ENCODE results near the gene ANKRD65. TPM values are rescaled to one million over a fixed set of nuclear protein-coding genes. Genes with fewer than 3 reads are reported as not detected.

The ANKRD65 gene
- total RNA-seq, 1 experiment from 2014 or later = not detected

DNA sequence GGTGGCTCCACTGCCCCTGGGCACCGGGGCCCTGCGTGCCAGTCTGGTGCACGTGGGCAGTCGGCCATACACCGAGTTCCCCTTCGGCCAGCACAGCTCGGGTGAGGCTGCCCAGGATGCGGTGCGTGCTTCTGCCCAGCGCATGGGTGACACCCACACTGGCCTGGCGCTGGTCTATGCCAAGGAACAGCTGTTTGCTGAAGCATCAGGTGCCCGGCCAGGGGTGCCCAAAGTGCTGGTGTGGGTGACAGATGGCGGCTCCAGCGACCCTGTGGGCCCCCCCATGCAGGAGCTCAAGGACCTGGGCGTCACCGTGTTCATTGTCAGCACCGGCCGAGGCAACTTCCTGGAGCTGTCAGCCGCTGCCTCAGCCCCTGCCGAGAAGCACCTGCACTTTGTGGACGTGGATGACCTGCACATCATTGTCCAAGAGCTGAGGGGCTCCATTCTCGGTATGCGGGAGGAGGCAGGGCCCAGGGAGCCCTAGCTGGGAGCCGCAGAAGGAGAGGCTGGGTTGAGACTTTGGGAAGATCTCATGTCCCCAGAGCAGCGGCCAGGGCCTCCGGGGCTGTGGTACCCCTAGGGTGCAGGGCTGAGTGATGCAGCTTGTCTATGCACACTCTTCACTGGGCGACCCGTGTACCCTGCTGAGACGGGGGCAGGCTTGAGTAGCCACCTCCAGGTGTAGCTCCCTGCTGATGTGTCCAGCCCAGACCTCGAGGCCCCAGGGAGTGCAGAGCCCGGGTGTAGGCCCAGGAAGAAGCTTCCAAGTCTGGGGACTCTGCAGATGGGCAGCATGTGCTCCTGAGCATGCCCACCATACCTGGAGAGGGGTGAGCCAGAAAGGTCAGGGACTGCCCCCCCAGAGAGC lies 16.2 kb upstream of the ANKRD65 start:
- DNase-seq = peak; percentile 56
- peaks cover 5% of the 10 kb centered on the region; the same call in 1 of the 2 replicates for H3K27me3 ChIP-seq (ENCODE audit: control insufficient read depth, insufficient read depth, low read length)
- no peak overlapping the region for H3K4me3 ChIP-seq (ENCODE audit: insufficient read depth, low read depth, low read length)
- no peaks in the 10 kb centered on the region for H3K36me3 ChIP-seq (replicated peaks; ENCODE audit: control insufficient read depth, insufficient read depth, low read length)

DNA sequence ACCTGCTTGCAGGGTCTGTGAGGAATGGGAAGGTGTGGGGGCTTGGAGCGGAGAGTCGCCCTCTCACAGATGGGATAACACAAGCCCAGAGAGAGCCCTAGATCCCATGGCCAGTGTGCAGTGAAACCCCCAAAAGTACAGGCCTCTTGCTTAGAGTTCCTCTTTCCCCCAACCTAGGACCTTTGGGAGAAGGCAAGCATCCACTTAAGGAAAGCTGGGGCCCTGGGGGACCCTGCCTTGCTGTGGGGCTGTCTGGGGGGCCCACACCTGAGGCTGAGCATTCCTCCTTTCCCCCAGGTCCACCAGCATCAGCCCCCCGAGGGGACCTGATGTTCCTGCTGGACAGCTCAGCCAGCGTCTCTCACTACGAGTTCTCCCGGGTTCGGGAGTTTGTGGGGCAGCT lies 15.6 kb upstream of the ANKRD65 start:
- Histone ChIP-seq H3K4me3 (ENCODE audit: insufficient read depth, low read depth, low read length) (peak overlapping the region; percentile 76; the same call in 1 of the 2 replicates), H3K27me3 (ENCODE audit: control insufficient read depth, insufficient read depth, low read length) (peaks cover 5% of the 10 kb centered on the region; the same call in 1 of the 2 replicates), H3K36me3 (replicated peaks; ENCODE audit: control insufficient read depth, insufficient read depth, low read length) (no peaks in the 10 kb centered on the region)
- DNase-seq = no peak

DNA sequence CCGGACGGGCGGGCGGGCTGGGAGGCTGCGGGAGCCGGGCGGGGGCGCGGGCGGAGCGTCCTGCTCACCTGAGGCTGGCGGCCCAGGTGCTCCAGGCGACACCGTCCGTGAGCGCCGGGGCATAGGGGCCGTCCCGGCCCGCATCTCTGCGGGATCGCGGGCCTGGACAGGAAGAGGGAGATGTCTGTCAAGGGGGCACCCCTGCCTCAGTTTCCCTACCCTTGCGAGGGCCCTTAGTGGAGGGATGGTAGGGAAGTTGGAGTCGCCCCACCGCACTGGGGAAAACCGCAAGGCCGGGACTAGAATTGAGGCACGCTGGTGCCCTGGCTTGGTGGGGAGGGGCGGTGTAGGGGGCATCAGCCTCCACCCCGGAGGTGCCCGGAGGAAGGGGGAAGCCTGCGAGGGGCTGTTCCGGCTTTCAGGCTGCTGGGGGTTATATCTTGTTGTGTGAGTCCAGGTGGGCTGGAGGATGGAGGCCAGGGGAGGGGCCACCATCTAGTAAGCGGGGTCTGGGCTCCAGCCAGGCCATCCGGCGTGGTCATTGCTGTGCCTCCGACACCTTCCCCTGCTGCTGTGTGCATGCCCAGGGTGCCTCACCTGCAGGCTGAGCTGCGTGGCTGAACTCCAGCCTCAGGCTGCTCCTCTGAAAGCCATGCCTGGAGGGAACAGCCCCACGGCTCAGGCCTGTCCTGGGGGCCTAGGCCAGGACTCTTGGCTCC lies 15.0 kb upstream of the ANKRD65 start:
- H3K4me3 ChIP-seq (ENCODE audit: insufficient read depth, low read depth, low read length) = peak overlapping the region; percentile 76
- H3K27me3 ChIP-seq (ENCODE audit: control insufficient read depth, insufficient read depth, low read length) = peaks cover 5% of the 10 kb centered on the region; the same call in 1 of the 2 replicates
- H3K36me3 ChIP-seq (replicated peaks; ENCODE audit: control insufficient read depth, insufficient read depth, low read length) = no peaks in the 10 kb centered on the region
- peak; percentile 75 for DNase-seq

DNA sequence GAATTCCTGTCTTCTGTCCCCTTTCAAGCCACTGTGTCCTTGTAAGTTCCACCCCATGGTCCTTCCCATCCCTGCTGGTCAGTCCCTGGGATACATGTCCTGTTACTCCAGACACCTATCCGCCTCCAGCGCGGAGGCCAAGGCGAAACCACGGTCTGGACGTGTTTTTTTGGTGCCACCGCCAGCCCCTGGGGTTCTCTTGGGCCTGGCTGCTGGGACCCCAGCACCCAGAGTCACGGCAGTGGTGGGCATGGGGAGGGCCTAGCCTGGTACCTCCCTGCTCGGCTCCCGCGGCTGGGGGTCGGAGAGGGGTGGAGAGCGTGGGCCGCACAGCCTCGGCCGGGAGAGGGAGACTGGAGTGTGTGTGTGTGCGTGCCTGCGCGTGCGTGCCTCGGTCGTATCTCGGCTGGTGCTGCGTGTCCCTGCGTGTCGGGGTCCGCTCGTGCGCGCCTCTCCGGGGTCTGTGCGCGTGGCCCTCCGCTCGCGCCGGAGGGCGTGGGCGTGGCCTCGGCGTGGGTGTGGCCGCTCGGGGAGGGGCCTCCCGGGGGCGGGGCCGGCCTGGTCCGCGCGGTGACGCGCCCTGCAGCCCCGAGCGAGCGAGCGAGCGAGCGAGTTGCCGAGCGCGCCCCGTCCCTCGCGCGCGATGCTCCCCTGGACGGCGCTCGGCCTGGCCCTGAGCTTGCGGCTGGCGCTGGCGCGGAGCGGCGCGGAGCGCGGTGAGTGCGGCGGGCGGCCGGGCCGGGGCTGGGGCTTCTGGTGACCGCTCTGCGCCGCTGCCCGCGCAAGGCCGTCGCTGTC lies 14.2 kb upstream of the ANKRD65 start, which contains the start of gene VWA1:
VWA1 (plus strand) TSS at position 585 of the 798 bp plus-strand sequence; CDS start at position 644, 59 bp downstream.
- peak; percentile 99 for DNase-seq
- H3K36me3 ChIP-seq (replicated peaks; ENCODE audit: control insufficient read depth, insufficient read depth, low read length) = no peaks in the 10 kb centered on the region
- H3K27me3 ChIP-seq (ENCODE audit: control insufficient read depth, insufficient read depth, low read length) = peaks cover 5% of the 10 kb centered on the region; the same call in 1 of the 2 replicates
- peak within 1 kb of the TSS; percentile 76 for H3K4me3 ChIP-seq (ENCODE audit: insufficient read depth, low read depth, low read length)

DNA sequence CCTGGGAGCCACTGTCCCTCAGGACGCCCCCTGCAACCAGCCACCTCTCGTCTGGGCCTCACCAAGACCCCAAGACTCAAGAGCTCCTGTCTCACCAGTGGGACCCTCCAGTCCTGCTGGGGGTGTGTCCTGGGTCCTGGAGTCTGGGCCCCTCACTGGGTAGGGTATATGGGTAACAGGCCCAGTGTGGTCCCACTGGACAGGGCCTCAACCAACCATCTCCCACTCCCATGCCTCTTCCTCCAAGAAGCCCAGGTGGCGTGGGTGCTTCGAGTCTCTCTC lies 13.7 kb upstream of the ANKRD65 start:
- Histone ChIP-seq H3K27me3 (ENCODE audit: control insufficient read depth, insufficient read depth, low read length) (peaks cover 5% of the 10 kb centered on the region; the same call in 1 of the 2 replicates), H3K4me3 (ENCODE audit: insufficient read depth, low read depth, low read length) (peak overlapping the region; percentile 76), H3K36me3 (replicated peaks; ENCODE audit: control insufficient read depth, insufficient read depth, low read length) (no peaks in the 10 kb centered on the region)
- no peak for DNase-seq

DNA sequence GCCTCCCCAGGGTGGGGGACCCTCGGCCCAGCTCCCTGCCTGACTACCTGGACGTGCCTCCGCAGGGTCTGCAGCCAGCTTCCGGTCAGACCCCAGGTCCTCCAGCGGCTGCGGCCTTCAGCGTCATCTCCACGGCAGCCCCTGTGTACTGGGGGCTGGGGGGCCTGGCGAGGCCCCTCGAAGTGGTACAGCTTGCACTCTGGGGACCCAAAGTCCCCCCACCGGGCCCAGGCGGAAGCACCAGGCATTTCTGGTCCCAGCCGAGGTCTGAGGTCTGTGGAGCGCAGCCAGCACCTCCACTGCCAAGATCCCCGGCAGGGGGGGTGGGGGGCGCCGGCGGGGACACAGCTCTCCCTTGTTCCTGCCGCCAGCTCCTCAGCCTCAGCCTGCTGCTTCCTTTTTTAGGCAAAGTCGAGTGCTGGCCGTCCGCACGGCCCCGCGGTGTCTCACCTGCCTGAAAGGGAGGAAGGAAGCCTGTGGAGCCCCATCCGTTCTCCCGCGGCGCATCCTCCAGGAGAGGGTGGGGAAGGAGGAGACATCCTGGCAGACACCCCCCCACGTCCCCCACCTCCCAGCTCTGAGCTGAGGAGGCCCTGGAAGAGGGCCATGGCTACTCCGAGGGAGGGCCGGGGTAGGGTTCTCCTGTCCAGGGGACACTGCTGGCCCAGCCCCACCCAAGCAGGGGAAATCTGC lies 13.2 kb upstream of the ANKRD65 start:
- peak overlapping the region; percentile 5; the same call in 1 of the 2 replicates for H3K4me3 ChIP-seq (ENCODE audit: insufficient read depth, low read depth, low read length)
- DNase-seq = peak; percentile 93

DNA sequence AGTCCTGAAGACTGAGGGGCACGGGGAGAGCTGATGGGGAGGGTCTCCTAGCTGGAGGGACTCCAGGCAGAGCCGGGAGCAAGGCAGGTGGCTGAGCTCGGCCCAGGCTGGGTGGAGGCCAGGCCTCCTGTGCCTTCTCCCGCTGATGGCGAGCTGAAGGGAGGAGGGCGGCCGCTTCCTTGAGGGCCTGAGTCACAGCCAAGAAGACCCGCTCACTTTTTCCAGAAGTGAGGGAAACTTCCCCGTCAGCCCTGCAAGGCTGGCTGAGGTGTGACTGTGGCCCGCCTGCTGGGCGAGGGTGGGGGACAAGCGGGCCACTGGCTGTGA lies 12.7 kb upstream of the ANKRD65 start:
- DNase-seq = peak; percentile 81
- Histone ChIP-seq H3K4me3 (ENCODE audit: insufficient read depth, low read depth, low read length) (peak overlapping the region; percentile 5; the same call in 1 of the 2 replicates), H3K36me3 (replicated peaks; ENCODE audit: control insufficient read depth, insufficient read depth, low read length) (no peaks in the 10 kb centered on the region), H3K27me3 (ENCODE audit: control insufficient read depth, insufficient read depth, low read length) (peaks cover 5% of the 10 kb centered on the region; the same call in 1 of the 2 replicates)

More for the DNA sequence above, 13.2 kb upstream of the ANKRD65 start:
- Histone ChIP-seq H3K36me3 (replicated peaks; ENCODE audit: control insufficient read depth, insufficient read depth, low read length) (no peaks in the 10 kb centered on the region), H3K27me3 (ENCODE audit: control insufficient read depth, insufficient read depth, low read length) (peaks cover 5% of the 10 kb centered on the region; the same call in 1 of the 2 replicates)

DNA sequence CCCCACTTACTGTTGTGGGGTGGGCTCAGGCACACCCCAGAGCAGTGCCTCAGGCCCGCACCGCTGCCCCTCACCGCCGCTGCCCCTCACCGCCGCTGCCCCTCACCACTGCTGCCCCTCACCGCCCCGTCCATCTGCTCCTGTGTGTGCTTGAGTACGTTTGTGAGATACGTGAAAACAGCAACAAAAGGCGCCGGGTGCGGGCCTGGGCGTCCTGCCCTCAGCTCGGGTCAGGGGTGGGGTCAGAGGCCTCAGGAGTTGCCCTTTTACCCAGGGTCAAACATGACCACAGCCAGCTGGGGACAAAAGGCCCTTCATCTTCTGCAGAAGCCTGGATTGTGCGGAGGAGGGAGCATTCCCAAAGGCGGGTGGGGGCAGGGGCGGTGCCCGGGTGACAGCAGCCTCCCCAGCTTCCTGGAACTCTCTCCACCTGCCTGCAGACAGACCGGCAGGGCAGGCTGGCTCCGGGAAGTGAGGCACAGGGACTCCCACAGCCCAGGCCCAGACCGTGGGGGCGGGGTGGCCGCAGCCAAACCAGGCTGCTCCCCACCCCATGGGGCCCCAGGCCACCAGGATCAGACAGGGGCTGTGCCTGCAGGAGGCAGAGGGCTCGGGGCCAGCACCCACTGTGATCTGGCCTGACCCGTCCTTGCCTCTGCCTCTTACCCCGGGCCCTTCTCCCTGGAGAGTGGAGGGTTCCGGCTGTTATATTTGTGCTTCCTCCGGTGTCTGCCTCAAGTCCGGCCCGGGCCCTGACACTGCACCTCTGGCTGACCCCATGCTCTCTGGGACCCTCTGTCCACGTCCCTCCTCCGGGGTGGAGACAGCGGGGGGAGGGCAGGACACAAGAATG lies 12.1 kb upstream of the ANKRD65 start:
- peaks cover 5% of the 10 kb centered on the region; the same call in 1 of the 2 replicates for H3K27me3 ChIP-seq (ENCODE audit: control insufficient read depth, insufficient read depth, low read length)
- peak overlapping the region; percentile 5; the same call in 1 of the 2 replicates for H3K4me3 ChIP-seq (ENCODE audit: insufficient read depth, low read depth, low read length)
- H3K36me3 ChIP-seq (replicated peaks; ENCODE audit: control insufficient read depth, insufficient read depth, low read length) = no peaks in the 10 kb centered on the region
- peak; percentile 91 for DNase-seq

DNA sequence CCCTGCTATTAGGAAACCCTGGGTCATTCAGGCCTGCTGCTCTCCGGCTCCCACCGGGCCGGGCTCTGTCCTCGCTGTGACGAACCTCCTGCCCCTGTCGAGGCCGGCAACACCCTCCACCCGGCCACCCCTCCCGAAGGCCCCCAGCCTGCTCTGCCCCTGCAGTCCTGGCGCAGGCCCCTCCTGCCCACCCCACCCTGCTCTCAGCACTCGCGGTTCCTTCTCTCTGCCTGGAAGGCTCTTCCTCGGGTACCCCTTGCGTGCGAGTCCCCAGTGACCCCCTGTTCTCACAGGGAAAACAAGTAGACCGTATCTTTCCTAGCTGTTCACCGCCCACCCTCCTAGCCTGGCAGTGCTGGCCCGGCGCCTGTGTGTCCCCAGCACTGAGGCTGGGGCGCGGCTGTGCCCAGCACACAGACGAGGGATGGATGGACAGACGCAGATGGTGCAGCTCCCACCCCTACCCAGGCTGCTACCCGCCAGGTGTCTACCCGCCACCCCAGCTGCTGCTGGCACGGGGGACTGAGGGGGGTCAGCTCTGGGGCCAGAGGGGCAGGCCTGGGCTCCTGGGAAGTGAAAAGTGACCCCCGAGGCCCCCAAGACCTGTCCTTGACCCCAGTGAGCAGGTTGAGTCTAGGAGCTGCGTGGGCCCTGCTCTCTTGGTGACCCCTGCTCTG lies 11.3 kb upstream of the ANKRD65 start:
- Histone ChIP-seq H3K4me3 (ENCODE audit: insufficient read depth, low read depth, low read length) (no peak overlapping the region), H3K36me3 (replicated peaks; ENCODE audit: control insufficient read depth, insufficient read depth, low read length) (no peaks in the 10 kb centered on the region), H3K27me3 (ENCODE audit: control insufficient read depth, insufficient read depth, low read length) (peaks cover 5% of the 10 kb centered on the region; the same call in 1 of the 2 replicates)
- peak; percentile 69 for DNase-seq

DNA sequence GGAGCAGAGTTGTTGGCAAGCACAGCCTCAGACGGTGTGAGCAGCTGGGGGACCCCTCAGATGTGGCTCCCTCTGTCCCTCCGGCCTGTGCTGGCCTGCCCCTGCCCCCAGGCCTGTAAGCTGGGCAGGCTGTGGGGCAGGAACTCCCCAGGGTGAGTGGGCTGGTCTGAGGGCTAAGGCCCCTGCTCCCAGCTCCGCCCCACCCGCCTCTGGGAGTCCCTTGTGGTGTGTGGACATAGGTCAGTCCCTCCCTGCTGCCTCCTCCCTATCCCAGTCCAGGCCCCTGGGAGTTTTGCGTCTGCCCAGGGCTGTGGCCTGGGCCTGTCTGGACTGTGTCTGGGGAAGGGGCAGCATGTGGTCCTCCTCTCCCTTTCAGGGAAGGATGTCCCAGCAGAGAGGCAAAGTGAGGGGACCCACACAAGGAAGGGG lies 10.8 kb upstream of the ANKRD65 start:
- DNase-seq = peak; percentile 77
- no peak overlapping the region for H3K4me3 ChIP-seq (ENCODE audit: insufficient read depth, low read depth, low read length)
- H3K27me3 ChIP-seq (ENCODE audit: control insufficient read depth, insufficient read depth, low read length) = peaks cover 5% of the 10 kb centered on the region; the same call in 1 of the 2 replicates
- no peaks in the 10 kb centered on the region for H3K36me3 ChIP-seq (replicated peaks; ENCODE audit: control insufficient read depth, insufficient read depth, low read length)

DNA sequence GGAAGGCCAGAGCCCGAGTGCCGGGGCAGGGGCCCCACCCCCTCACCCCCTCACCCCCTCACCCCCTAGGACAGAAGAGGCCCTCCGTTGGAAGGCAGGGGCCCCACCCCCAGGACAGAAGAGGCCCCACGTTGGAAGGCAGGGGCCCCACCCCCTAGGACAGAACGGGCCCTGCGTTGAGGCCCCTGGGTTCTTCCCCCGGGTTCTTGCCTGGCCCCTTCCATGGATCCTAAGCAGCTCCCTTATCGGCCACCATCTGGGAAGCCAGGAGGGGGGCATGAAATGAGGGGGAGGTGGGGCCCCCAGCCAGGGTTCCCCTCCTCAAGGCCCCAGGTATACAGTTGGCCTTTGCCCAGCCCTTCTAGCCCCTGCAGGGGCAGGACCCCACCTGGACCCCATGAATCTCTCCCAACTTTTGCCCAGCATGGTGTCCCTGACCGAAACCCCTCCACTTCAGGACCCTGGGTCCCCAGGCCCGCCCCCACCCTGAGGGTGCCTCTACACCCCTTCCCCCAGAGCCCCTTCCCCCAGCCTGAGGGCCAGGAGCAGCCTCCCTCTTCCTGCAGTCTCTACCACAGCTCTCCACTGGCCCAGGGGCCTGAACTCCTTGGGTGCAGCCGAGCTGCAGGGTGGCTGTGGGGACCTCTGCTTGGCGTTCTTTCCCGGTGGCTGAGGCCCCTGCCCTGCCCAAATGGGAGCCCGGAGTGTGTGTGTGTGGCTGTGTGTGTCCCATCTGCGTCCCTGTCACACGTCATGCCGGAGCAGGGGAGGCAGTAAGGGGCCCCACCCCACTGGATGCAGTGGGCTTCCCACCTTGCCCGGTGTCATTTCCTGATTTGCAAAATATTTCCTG lies 10.1 kb upstream of the ANKRD65 start:
- Histone ChIP-seq H3K27me3 (ENCODE audit: control insufficient read depth, insufficient read depth, low read length) (peaks cover 3% of the 10 kb centered on the region; the same call in 1 of the 2 replicates), H3K4me3 (ENCODE audit: insufficient read depth, low read depth, low read length) (no peak overlapping the region), H3K36me3 (replicated peaks; ENCODE audit: control insufficient read depth, insufficient read depth, low read length) (no peaks in the 10 kb centered on the region)
- peak; percentile 70 for DNase-seq
